Measurements from ENCODE around the gene FHIT. TPM values are rescaled to one million over a fixed set of nuclear protein-coding genes. Genes with fewer than 3 reads are reported as not detected.
A peak's percentile ranks its signal among the peaks of the same experiment; 100 is the strongest.

FHIT gene
- total RNA-seq, 1 donor, result 2.2 TPM

GRCh38 chr3:60779637-60780036 is 471.6 kb downstream of the FHIT start:
- H3K4me3 ChIP-seq (ENCODE audit: low read depth, low read length), result no peak overlapping the region
- TF ChIP-seq CTCF (IDR thresholded peaks at IDR 0.05; ENCODE audit: insufficient read depth, low read depth, low read length), result no peak
- DNase-seq (ENCODE audit: low read depth), result no peak

- DNase-seq (ENCODE audit: low read depth), result peak; percentile 16
- no peak for TF ChIP-seq CTCF (IDR thresholded peaks at IDR 0.05; ENCODE audit: insufficient read depth, low read depth, low read length)
- no peak overlapping the region for H3K4me3 ChIP-seq (ENCODE audit: low read depth, low read length)
Observed at GRCh38 chr3:60775985-60776384, 475.3 kb downstream of the FHIT start.

- DNase-seq (ENCODE audit: low read depth), result no peak
- no peak overlapping the region for H3K4me3 ChIP-seq (ENCODE audit: low read depth, low read length)
- TF ChIP-seq CTCF (IDR thresholded peaks at IDR 0.05; ENCODE audit: insufficient read depth, low read depth, low read length), result no peak
Observed at GRCh38 chr3:60774617-60775016, 476.6 kb downstream of the FHIT start.

GRCh38 chr3:60772584-60772983 is 478.7 kb downstream of the FHIT start:
- H3K4me3 ChIP-seq (ENCODE audit: low read depth, low read length), result no peak overlapping the region
- DNase-seq (ENCODE audit: low read depth), result no peak
- no peak for TF ChIP-seq CTCF (IDR thresholded peaks at IDR 0.05; ENCODE audit: insufficient read depth, low read depth, low read length)

- TF ChIP-seq CTCF (IDR thresholded peaks at IDR 0.05; ENCODE audit: insufficient read depth, low read depth, low read length), result no peak
- DNase-seq (ENCODE audit: low read depth), result no peak
Observed at GRCh38 chr3:60771766-60772165, 479.5 kb downstream of the FHIT start.

GRCh38 chr3:60770532-60770931 is 480.7 kb downstream of the FHIT start:
- no peak for TF ChIP-seq CTCF (IDR thresholded peaks at IDR 0.05; ENCODE audit: insufficient read depth, low read depth, low read length)
- no peak overlapping the region for H3K4me3 ChIP-seq (ENCODE audit: low read depth, low read length)

More at GRCh38 chr3:60771766-60772165, 479.5 kb downstream of the FHIT start:
- H3K4me3 ChIP-seq (ENCODE audit: low read depth, low read length), result no peak overlapping the region

GRCh38 chr3:60767536-60767935 is 483.7 kb downstream of the FHIT start:
- H3K4me3 ChIP-seq (ENCODE audit: low read depth, low read length), result no peak overlapping the region
- no peak for TF ChIP-seq CTCF (IDR thresholded peaks at IDR 0.05; ENCODE audit: insufficient read depth, low read depth, low read length)
- no peak for DNase-seq (ENCODE audit: low read depth)

More at GRCh38 chr3:60770532-60770931, 480.7 kb downstream of the FHIT start:
- no peak for DNase-seq (ENCODE audit: low read depth)

Measured in fibroblast of villous mesenchyme (primary cell).